ENCODE data around the gene PTPRE.

DNA sequence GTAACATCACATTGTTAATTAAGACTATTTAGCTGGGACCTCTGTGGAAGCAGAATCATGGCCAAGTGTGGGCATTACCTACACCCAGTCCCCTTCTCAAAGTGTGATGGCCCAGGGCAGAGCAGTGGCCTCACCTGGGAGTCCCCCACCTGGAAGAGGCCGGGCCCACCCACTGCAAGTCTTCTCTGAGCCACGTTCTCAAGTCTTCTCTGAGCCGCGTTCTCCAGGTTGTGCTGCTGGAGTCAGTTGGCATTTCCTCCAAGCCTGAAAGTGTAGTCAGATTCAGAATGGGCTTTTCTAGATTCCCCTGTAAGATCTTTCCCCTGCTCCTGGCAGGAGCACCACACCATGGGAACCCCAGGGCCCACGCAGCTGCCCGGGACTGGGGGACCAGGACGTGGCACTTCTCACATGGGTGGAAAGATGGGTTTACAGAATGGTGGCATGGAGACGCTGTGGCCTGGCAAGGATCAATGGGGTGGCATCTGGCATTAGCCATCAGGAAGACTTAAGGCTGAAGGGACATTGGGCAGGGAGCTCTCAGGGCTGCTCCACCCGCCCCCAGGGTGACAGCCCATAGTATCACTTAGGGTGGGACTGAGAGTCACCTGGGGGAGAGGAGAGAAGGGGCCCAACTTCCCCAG is 151.3 kb downstream of the PTPRE start:
- TF ChIP-seq POLR2AphosphoS5 (IDR thresholded peaks at IDR 0.05; ENCODE audit: low read depth, low read length) (no peak), TAF1 (IDR thresholded peaks at IDR 0.05; ENCODE audit: low read depth, low read length) (no peak)
